Effector memory CD4-positive, alpha-beta T cell (primary cell): ENCODE results near the gene INHA.

ENCODE experiments used
- DNase-seq, 3 donors: peaks; one replicate each; pipeline ENCODE4 v3.0.0-alpha.2; 2020
- H3K27ac ChIP-seq: 2 replicates; pipeline ENCODE4 v1.7.0; 2013; ENCODE audit warnings: mild to moderate bottlenecking, low read length, moderate library complexity; ENCODE audit not compliant: insufficient read depth, poor library complexity, severe bottlenecking
- H3K27me3 ChIP-seq: replicated peaks from 2 replicates; pipeline ENCODE4 v1.7.0; 2013; ENCODE audit warnings: mild to moderate bottlenecking, low read length; ENCODE audit not compliant: insufficient read depth, control insufficient read depth, poor library complexity, severe bottlenecking
- H3K36me3 ChIP-seq: 2 replicates; pipeline ENCODE4 v1.7.0; 2013; ENCODE audit warnings: mild to moderate bottlenecking, low read length, moderate library complexity; ENCODE audit not compliant: control insufficient read depth, insufficient read depth
- H3K4me1 ChIP-seq: 2 replicates; pipeline ENCODE4 v1.7.0; 2013; ENCODE audit warnings: low read length, mild to moderate bottlenecking; ENCODE audit not compliant: control insufficient read depth, insufficient read depth, poor library complexity, severe bottlenecking
- H3K4me3 ChIP-seq: 2 replicates; pipeline ENCODE4 v1.7.0; 2013; ENCODE audit warnings: low read length, low read depth, mild to moderate bottlenecking; ENCODE audit not compliant: insufficient read depth, poor library complexity, severe bottlenecking
- H3K9me3 ChIP-seq: 2 replicates; pipeline ENCODE4 v1.7.0; 2013; ENCODE audit warnings: mild to moderate bottlenecking, low read length, moderate library complexity; ENCODE audit not compliant: control insufficient read depth
- total RNA-seq, 3 donors: gene quantifications; one replicate each; lab custom pipeline; 2026; lab: John Stamatoyannopoulos, UW

INHA gene, protein sequence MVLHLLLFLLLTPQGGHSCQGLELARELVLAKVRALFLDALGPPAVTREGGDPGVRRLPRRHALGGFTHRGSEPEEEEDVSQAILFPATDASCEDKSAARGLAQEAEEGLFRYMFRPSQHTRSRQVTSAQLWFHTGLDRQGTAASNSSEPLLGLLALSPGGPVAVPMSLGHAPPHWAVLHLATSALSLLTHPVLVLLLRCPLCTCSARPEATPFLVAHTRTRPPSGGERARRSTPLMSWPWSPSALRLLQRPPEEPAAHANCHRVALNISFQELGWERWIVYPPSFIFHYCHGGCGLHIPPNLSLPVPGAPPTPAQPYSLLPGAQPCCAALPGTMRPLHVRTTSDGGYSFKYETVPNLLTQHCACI
- total RNA-seq: 0 reads per million in 3 donors

DNA sequence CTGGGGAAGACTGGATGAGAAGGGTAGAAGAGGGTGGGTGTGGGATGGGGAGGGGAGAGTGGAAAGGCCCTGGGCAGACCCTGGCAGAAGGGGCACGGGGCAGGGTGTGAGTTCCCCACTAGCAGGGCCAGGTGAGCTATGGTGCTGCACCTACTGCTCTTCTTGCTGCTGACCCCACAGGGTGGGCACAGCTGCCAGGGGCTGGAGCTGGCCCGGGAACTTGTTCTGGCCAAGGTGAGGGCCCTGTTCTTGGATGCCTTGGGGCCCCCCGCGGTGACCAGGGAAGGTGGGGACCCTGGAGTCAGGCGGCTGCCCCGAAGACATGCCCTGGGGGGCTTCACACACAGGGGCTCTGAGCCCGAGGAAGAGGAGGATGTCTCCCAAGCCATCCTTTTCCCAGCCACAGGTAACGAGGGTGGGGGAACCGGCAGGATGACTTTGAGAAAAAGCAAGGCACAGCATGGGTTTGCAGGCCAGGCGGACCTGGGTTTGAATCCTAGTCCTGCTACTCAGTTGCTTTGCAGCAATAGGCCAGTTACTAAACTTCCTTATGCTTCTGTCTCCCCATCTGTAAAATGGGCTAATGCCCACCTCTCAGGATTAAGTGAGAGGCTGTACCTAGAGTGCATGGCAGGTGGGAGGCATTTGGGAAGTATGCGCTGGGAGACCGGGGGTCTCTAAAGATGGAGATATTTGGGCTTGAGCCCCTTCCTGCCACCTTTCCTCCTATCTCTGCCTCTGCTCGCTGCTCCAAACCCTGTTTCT is at the start of gene INHA:
Gene INHA (plus strand): TSS at position 74 of the 765 bp plus-strand sequence. CDS start 65 bp downstream, at position 139.
- Histone ChIP-seq H3K36me3 (no peaks in the 10 kb centered on the region), H3K9me3 (no peaks in the 10 kb centered on the region), H3K4me1 (no peaks in the 10 kb centered on the region), H3K27me3 (peaks cover 31% of the 10 kb centered on the region), H3K27ac (no peak within 1 kb of the TSS), H3K4me3 (peak within 1 kb of the TSS; percentile 39)
- no peak for DNase-seq

DNA sequence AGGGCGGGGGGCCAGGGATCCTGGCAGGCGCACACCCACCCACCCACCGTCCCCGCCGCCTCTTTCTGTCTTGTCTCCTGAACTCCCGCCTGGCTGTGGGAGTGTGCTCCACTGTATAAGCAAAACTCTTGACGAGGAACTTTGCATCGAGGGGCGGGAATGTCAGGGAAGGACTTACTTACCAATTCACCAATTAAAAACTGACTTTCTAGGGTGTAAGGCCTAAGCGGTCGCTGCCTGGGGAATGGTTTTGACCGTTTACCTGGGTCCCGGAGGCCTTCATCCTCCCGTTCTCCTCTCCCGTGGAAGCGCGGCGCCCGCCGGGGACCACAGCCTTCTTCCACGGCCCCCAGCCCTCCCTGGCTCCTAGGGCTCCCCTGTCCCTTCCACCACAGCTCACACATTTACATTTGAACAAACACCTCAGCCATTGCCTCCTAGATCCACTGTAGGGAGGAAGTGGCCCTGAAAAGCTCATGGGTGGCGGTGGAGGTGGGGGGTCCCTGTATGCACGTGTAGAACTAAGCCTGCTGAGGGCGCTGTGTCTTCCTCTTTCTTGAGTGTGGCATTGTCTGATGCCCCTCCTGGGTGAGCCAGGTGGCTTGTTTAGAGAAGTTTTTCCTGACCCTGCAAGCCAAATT is 49.0 kb upstream of the INHA start:
- Histone ChIP-seq H3K4me1 (peaks cover 12% of the 10 kb centered on the region), H3K27me3 (peaks cover 44% of the 10 kb centered on the region), H3K4me3 (no peak overlapping the region), H3K27ac (no peak overlapping the region), H3K36me3 (no peaks in the 10 kb centered on the region), H3K9me3 (no peaks in the 10 kb centered on the region)
- DNase-seq: no peak

DNA sequence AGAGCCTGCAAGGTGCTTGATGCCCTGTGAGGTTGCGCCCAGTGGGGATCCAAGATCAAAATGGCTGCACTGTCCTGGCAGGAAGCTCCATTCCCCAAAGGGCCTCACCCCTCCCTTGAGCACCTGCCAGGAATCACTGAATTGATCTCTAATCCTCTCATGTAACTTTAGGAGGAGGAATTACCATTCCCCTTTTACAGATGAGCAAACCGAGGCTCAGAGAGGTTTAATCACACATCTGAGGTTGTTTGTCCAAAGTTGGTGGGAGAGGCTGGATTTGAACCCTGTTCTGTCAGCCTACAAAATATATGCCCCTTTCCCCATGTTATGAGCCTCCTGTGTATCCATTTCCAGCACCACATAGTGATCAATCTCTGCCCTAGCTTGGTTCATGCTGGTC is 47.3 kb upstream of the INHA start:
- H3K36me3 ChIP-seq: no peaks in the 10 kb centered on the region
- no peak for DNase-seq
- no peak overlapping the region for H3K27ac ChIP-seq
- peaks cover 44% of the 10 kb centered on the region for H3K27me3 ChIP-seq
- no peaks in the 10 kb centered on the region for H3K9me3 ChIP-seq
- H3K4me3 ChIP-seq: no peak overlapping the region
- H3K4me1 ChIP-seq: peaks cover 12% of the 10 kb centered on the region

DNA sequence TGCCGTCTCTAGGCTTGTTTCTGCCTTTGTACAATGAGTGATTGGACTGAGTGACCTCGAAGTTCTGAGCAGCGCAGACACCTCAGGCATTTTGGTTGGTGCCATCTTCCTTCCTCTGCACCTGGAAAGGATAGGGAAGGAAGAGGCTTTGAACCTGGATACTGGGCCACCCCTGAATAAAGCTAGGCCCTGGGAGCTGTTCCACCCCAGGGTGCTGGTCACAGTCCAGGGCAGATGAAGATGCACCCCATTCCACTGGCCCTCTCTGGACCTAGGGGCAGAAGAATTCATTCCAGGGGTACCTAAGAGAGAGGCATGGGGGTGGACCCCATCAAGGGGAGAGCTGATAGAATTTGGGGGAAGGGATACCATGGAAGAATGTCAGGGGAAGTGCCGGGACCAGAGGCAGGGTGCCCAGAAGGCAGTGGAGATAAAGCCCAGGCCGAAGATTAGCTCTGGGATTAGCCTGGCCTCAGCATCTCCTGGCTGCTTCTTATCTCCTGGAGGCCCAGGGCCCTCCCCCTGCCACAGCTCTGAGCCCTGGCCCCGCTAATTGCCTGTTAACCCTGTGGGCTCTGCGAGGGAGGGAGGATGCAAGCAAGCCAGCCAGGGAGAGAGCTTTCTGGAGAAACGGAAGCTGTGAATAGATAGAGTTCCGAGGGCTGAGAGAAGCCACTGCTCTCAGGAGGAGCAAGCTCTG is 46.4 kb upstream of the INHA start:
- Histone ChIP-seq H3K9me3 (no peaks in the 10 kb centered on the region), H3K36me3 (no peaks in the 10 kb centered on the region), H3K27ac (no peak overlapping the region), H3K27me3 (peaks cover 43% of the 10 kb centered on the region), H3K4me3 (no peak overlapping the region), H3K4me1 (peaks cover 12% of the 10 kb centered on the region)
- DNase-seq: no peak

DNA sequence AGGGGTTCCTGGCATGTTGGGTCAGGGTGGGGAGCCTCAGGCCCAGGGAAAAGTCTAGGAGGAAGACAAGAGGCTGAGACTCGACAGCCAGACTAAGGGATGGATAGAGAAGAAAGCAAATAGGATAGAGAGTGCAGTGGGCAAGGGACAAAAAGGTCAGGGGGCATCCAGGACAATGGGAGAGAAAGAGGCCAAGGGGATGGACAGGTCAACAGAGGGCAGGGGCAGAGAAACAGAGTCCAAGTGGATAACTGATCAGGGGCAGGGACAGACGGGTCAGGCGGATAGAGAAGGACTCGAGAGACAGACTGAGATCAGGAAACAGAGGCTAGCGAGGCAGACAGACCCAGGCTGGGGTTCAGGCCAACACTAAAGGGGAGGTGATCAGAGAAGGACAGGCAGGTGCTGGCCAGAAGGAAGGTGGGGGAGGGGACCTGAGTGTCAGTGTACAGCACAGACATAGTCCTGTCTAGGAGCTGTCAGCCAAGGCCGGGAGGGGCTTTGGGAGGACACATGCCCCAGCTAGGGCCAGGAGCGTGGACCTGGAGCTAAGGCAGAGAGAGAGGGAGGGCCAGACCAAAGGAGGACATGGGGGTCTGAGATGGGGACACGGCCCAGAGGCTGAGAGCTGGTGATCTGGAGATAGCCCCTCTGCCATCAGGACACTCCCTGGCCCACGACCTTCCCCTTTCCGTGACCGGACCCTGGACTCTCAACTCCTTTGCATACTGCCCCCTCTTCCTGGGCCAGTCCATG is 45.6 kb upstream of the INHA start:
- Histone ChIP-seq H3K9me3 (no peaks in the 10 kb centered on the region), H3K4me3 (no peak overlapping the region), H3K27me3 (peaks cover 37% of the 10 kb centered on the region), H3K27ac (no peak overlapping the region), H3K36me3 (no peaks in the 10 kb centered on the region), H3K4me1 (peaks cover 12% of the 10 kb centered on the region)
- DNase-seq: no peak

DNA sequence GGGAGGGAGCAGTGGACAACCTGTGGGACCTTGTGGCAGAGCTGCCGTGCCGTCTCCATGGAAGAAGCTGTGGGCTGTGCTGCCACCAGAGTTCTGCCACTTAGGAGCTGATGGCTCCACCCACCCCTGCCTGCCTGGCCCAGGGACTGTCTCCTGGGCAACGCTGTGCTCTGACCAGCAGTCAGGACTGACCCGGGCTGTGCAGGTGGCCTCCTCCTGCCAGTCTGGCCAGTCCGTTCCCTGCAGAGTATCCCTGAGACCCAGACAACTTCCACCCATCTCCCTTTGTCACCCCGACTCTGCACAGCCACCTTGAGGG is 45.1 kb upstream of the INHA start:
- no peak for DNase-seq
- no peak overlapping the region for H3K4me3 ChIP-seq
- H3K27me3 ChIP-seq: peaks cover 31% of the 10 kb centered on the region
- no peaks in the 10 kb centered on the region for H3K9me3 ChIP-seq
- no peak overlapping the region for H3K27ac ChIP-seq
- H3K36me3 ChIP-seq: no peaks in the 10 kb centered on the region
- H3K4me1 ChIP-seq: peaks cover 10% of the 10 kb centered on the region

DNA sequence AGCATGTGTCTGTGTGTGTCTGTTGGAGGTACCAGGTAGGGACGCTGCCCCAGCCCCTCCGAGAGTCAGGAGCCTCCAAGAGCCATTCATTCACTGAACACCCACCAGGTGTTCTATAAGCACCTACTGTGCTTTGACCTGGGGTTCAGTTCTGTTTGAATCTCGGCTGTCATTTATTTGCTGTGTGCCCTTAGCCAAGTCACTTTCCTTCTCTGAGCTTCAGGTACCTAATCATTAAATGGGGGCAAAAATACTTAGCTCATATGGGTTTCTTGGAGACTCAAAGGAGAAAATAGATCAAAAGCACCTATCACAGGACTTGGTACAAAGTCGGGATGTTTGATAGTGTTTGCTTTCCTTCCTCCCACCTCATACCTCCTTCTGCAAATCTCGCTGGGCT is 44.6 kb upstream of the INHA start:
- H3K4me1 ChIP-seq: peaks cover 8% of the 10 kb centered on the region
- DNase-seq: no peak
- H3K27ac ChIP-seq: no peak overlapping the region
- H3K4me3 ChIP-seq: no peak overlapping the region
- H3K27me3 ChIP-seq: peaks cover 29% of the 10 kb centered on the region
- no peaks in the 10 kb centered on the region for H3K9me3 ChIP-seq
- H3K36me3 ChIP-seq: no peaks in the 10 kb centered on the region

DNA sequence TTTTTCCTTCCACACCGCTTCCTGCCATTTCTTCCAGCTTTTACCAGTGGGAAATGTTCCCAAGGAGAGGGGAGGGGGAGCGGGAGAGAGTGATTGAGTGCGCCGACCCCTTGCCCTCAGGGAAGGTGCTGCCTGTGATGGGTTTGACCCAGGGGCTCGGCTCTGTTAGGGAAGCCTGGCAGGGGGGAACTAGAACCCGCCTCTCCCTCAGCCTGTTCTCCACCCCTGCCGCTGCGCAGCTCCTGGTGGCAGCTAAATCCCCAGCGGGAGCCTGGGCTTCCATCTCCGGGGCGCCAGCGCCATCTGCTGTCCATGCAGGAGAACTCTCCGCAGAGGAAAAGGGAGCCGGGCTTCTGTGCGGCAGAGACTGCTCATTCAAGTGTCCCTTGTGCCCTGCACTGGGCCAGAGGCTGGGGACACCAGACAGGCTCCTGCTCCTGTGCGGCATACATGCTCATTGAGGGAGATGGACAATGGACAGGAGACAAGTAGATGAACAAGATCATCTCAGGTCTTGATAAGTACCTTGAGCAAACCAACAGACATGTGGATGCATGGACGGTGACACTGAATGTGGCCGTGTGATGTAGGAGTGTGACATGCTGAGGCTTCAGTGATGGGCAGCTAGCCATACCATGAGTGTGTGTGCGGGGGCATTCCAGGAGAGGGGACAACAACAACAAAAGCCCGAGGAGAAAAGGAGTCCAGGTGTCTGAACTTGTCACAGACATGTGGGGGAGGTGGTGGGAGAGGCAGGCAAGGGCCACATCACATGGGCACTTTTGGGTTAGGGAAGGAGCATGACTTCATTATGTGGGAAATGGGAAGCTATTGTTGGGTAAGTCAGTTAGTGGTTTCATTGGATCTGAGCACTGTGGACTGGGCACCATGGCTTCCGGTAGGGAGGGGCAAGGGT is 41.8 kb upstream of the INHA start:
- H3K4me3 ChIP-seq: no peak overlapping the region

More for the DNA sequence above, 41.8 kb upstream of the INHA start:
- Histone ChIP-seq H3K4me1 (no peaks in the 10 kb centered on the region), H3K27me3 (peaks cover 8% of the 10 kb centered on the region), H3K36me3 (no peaks in the 10 kb centered on the region), H3K9me3 (no peaks in the 10 kb centered on the region), H3K27ac (no peak overlapping the region)
- peak; percentile 64 to 76 (median 69) for DNase-seq
